ENCODE measurements around the gene AIFM2. TPM values are rescaled to one million over a fixed set of nuclear protein-coding genes. Genes with fewer than 3 reads are reported as not detected.

AIFM2 gene
- total and polyA plus RNA-seq, 9 of the 15 experiments (the other 6 are each of a cell fraction or from before 2014, with no cell fraction given): 2.7 to 14.1 (median 9.2) TPM

GRCh38 chr10:70132098-70133029 is at the start of gene AIFM2 (continued):
- peak in 1 of 2 experiments; percentile 65; a peak in 1 of 4 replicates for TF ChIP-seq UBTF (IDR thresholded peaks at IDR 0.05; ENCODE audit: borderline replicate concordance in 1 of 2, low read depth in 2 of 2, low read length in 2 of 2)
- no peak for TF ChIP-seq MTA1 (IDR thresholded peaks at IDR 0.05; ENCODE audit: borderline replicate concordance)
- TF ChIP-seq, protein P1, sequence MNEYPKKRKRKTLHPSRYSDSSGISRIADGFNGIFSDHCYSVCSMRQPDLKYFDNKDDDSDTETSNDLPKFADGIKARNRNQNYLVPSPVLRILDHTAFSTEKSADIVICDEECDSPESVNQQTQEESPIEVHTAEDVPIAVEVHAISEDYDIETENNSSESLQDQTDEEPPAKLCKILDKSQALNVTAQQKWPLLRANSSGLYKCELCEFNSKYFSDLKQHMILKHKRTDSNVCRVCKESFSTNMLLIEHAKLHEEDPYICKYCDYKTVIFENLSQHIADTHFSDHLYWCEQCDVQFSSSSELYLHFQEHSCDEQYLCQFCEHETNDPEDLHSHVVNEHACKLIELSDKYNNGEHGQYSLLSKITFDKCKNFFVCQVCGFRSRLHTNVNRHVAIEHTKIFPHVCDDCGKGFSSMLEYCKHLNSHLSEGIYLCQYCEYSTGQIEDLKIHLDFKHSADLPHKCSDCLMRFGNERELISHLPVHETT (CRISPR knock-in tag; conservative IDR thresholded peaks at IDR 0.05 in 1 of 2, IDR thresholded peaks at IDR 0.05 in 1 of 2): peak in 1 of 2 experiments; percentile 96; a peak in 2 of 4 replicates
- TF ChIP-seq, protein P2, sequence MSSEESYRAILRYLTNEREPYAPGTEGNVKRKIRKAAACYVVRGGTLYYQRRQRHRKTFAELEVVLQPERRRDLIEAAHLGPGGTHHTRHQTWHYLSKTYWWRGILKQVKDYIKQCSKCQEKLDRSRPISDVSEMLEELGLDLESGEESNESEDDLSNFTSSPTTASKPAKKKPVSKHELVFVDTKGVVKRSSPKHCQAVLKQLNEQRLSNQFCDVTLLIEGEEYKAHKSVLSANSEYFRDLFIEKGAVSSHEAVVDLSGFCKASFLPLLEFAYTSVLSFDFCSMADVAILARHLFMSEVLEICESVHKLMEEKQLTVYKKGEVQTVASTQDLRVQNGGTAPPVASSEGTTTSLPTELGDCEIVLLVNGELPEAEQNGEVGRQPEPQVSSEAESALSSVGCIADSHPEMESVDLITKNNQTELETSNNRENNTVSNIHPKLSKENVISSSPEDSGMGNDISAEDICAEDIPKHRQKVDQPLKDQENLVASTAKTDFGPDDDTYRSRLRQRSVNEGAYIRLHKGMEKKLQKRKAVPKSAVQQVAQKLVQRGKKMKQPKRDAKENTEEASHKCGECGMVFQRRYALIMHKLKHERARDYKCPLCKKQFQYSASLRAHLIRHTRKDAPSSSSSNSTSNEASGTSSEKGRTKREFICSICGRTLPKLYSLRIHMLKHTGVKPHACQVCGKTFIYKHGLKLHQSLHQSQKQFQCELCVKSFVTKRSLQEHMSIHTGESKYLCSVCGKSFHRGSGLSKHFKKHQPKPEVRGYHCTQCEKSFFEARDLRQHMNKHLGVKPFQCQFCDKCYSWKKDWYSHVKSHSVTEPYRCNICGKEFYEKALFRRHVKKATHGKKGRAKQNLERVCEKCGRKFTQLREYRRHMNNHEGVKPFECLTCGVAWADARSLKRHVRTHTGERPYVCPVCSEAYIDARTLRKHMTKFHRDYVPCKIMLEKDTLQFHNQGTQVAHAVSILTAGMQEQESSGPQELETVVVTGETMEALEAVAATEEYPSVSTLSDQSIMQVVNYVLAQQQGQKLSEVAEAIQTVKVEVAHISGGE (CRISPR knock-in tag; IDR thresholded peaks at IDR 0.05): peak in 2 of 3 experiments; percentile 41 to 59; a peak in 2 of 6 replicates
- TF ChIP-seq, protein P3, sequence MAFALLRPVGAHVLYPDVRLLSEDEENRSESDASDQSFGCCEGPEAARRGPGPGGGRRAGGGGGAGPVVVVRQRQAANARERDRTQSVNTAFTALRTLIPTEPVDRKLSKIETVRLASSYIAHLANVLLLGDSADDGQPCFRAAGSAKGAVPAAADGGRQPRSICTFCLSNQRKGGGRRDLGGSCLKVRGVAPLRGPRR (CRISPR knock-in tag; IDR thresholded peaks at IDR 0.05): no peak
- peak; percentile 83 for TF ChIP-seq CCNT2 (IDR thresholded peaks at IDR 0.05; ENCODE audit: borderline replicate concordance, extremely low read depth, insufficient read length, low read depth, low read length)
- no peak for TF ChIP-seq ARID3A (IDR thresholded peaks at IDR 0.05; ENCODE audit: borderline replicate concordance, low read depth, low read length)
- TF ChIP-seq MYC (IDR thresholded peaks at IDR 0.05; ENCODE audit: low read depth, low read length): peak; percentile 73; the same call in 1 of the 2 replicates
- no peak for TF ChIP-seq MYC (CRISPR knock-in tag; IDR thresholded peaks at IDR 0.05; ENCODE audit: borderline replicate concordance, low read depth)
- 0 out of 2 replicates have a peak, but pooled peaks have one; percentile 16 for TF ChIP-seq ZNF589 (CRISPR knock-in tag; IDR thresholded peaks at IDR 0.05; ENCODE audit: low read depth)
- TF ChIP-seq KLF1 (tag; IDR thresholded peaks at IDR 0.05): peak; percentile 78
- no peak for TF ChIP-seq CBX1 (IDR thresholded peaks at IDR 0.05; ENCODE audit: low read depth)
- peak; percentile 75 for TF ChIP-seq PHF8 (IDR thresholded peaks at IDR 0.05; ENCODE audit: borderline replicate concordance, low read length)
- no peak for TF ChIP-seq PHB (CRISPR knock-in tag; IDR thresholded peaks at IDR 0.05)
- peak; percentile 59 for TF ChIP-seq SUPT5H (IDR thresholded peaks at IDR 0.05)
